Measurements from ENCODE around the gene PLK3. TPM values are rescaled to one million over a fixed set of nuclear protein-coding genes. Genes with fewer than 3 reads are reported as not detected.
A peak's percentile ranks its signal among the peaks of the same experiment; 100 is the strongest.

Gene PLK3
- total RNA-seq, 1 donor from 2014 or later, result 18.5 TPM

- Mint-ChIP-seq H3K4me1 (ENCODE audit: unreplicated experiment) (peaks cover 27% of the 10 kb centered on the region), H3K9me3 (peaks cover 5% of the 10 kb centered on the region), H3K27me3 (peaks cover 3% of the 10 kb centered on the region), H3K36me3 (peaks cover 7% of the 10 kb centered on the region), H3K4me3 (peak overlapping the region; percentile 71), H3K27ac (peak overlapping the region; percentile 49)
- DNase-seq (ENCODE audit: extremely low spot score, unreplicated experiment), result no peak
- TF ChIP-seq, protein P1, sequence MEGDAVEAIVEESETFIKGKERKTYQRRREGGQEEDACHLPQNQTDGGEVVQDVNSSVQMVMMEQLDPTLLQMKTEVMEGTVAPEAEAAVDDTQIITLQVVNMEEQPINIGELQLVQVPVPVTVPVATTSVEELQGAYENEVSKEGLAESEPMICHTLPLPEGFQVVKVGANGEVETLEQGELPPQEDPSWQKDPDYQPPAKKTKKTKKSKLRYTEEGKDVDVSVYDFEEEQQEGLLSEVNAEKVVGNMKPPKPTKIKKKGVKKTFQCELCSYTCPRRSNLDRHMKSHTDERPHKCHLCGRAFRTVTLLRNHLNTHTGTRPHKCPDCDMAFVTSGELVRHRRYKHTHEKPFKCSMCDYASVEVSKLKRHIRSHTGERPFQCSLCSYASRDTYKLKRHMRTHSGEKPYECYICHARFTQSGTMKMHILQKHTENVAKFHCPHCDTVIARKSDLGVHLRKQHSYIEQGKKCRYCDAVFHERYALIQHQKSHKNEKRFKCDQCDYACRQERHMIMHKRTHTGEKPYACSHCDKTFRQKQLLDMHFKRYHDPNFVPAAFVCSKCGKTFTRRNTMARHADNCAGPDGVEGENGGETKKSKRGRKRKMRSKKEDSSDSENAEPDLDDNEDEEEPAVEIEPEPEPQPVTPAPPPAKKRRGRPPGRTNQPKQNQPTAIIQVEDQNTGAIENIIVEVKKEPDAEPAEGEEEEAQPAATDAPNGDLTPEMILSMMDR (conservative IDR thresholded peaks at IDR 0.05), result no peak
These were observed 17.8 kb downstream of the PLK3 start for GRCh38 chr1:44817771-44818495.

- Mint-ChIP-seq H3K27me3 (peaks cover 3% of the 10 kb centered on the region), H3K36me3 (peaks cover 7% of the 10 kb centered on the region), H3K9me3 (peaks cover 5% of the 10 kb centered on the region), H3K27ac (peak overlapping the region; percentile 100), H3K4me1 (ENCODE audit: unreplicated experiment) (peaks cover 27% of the 10 kb centered on the region), H3K4me3 (peak overlapping the region; percentile 92)
- DNase-seq (ENCODE audit: extremely low spot score, unreplicated experiment), result no peak
- TF ChIP-seq, protein P1 (conservative IDR thresholded peaks at IDR 0.05), result no peak
These were observed 19.0 kb downstream of the PLK3 start for GRCh38 chr1:44819196-44819607.

DNA sequence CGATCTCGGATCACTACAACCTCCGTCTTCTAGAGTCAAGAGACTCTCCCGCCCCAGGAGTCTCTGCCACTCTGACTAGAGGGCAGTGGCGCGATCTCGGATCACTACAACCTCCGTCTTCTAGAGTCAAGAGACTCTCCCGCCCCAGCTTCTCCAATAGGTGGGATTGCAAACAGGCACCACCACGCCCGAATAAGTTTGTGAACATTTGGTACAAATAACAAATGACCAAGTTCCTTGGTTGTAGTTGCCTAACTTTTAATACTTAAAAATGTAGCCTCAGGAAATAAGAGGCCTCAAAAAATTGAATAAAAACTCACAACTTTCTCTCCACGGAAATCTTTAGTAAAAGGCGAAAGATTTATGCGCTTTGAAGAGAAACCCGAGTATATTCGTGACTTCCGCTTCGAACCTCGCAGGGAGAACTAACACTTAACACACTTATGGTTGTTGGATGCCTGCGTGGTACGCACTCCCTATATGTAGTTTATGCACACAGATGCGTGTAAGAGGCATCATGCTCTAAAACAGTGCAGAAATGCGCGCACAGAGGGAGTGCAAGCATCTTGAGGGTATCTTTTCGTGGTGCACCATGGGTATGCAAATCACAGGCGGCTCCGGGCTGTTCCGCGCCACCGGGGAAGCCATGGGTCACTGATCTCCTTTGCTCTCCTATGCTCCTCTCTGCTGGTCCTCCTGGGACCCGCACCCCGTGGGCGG, 19.6 kb downstream of the PLK3 start:
- peaks cover 4% of the 10 kb centered on the region for H3K9me3 Mint-ChIP-seq
- peaks cover 6% of the 10 kb centered on the region for H3K36me3 Mint-ChIP-seq
- peak overlapping the region; percentile 92 for H3K4me3 Mint-ChIP-seq
- H3K27me3 Mint-ChIP-seq, result peaks cover 3% of the 10 kb centered on the region
- H3K4me1 Mint-ChIP-seq (ENCODE audit: unreplicated experiment), result peaks cover 26% of the 10 kb centered on the region
- TF ChIP-seq, protein P1 (conservative IDR thresholded peaks at IDR 0.05), result no peak
- no peak for DNase-seq (ENCODE audit: extremely low spot score, unreplicated experiment)
- peak overlapping the region; percentile 100 for H3K27ac Mint-ChIP-seq

GRCh38 chr1:44820328-44821239, 20.4 kb downstream of the PLK3 start:
- Mint-ChIP-seq H3K9me3 (no peaks in the 10 kb centered on the region), H3K27ac (peak overlapping the region; percentile 100), H3K4me3 (peak overlapping the region; percentile 92), H3K36me3 (no peaks in the 10 kb centered on the region), H3K27me3 (peaks cover 3% of the 10 kb centered on the region), H3K4me1 (ENCODE audit: unreplicated experiment) (peaks cover 17% of the 10 kb centered on the region)
- DNase-seq (ENCODE audit: extremely low spot score, unreplicated experiment), result no peak
- TF ChIP-seq, protein P1 (conservative IDR thresholded peaks at IDR 0.05), result no peak

DNA sequence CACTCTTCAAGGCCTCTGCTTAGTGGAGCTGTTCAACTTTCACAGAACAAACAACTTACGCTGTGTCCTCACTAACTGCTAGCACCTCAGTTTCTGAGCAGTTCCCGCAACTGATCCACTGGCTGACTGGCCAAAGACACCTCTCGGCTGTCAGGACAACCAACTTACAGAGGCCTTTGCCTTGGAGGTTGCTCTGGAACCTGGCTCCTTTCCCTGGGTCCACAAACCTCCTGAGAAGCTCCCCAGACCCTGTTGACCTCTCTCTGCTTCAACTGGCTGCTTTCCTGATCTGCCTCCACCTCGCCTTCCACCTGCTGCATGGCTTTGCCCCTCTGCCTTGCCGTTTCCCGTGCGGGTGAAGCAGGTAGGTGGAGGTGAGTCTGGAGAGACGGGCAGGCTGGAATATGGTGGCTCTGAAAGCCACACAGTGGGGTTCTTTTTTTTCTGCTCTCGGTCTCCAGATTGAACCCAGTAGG, 21.1 kb downstream of the PLK3 start:
- H3K27ac Mint-ChIP-seq, result peak overlapping the region; percentile 100
- H3K4me3 Mint-ChIP-seq, result peak overlapping the region; percentile 92
- no peaks in the 10 kb centered on the region for H3K36me3 Mint-ChIP-seq
- peaks cover 3% of the 10 kb centered on the region for H3K27me3 Mint-ChIP-seq
- TF ChIP-seq, protein P1 (conservative IDR thresholded peaks at IDR 0.05), result no peak
- DNase-seq (ENCODE audit: extremely low spot score, unreplicated experiment), result no peak
- peaks cover 17% of the 10 kb centered on the region for H3K4me1 Mint-ChIP-seq (ENCODE audit: unreplicated experiment)
- H3K9me3 Mint-ChIP-seq, result no peaks in the 10 kb centered on the region
